Measurements from ENCODE around the gene THSD7A. TPM values are rescaled to one million over a fixed set of nuclear protein-coding genes. Genes with fewer than 3 reads are reported as not detected.

THSD7A gene
- total RNA-seq, 3 donors from 2014 or later (not counting 1 experiment from before 2014, with no cell fraction given): 0.29 to 8.6 TPM; not detected in 1

GRCh38 chr7:11846361-11846955 is 14.5 kb upstream of the THSD7A start:
- Histone ChIP-seq H3K9me3 (ENCODE audit: control insufficient read depth, insufficient read depth, low read length) (no peaks in the 10 kb centered on the region), H3K27me3 (ENCODE audit: control insufficient read depth, insufficient read depth, low read length) (no peaks in the 10 kb centered on the region), H3K4me3 (ENCODE audit: low read length) (no peak overlapping the region), H3K36me3 (ENCODE audit: control insufficient read depth, insufficient read depth, low read length) (no peaks in the 10 kb centered on the region), H3K4me1 (ENCODE audit: control insufficient read depth, insufficient read depth, low read length) (no peaks in the 10 kb centered on the region), H3K27ac (ENCODE audit: low read length) (no peak overlapping the region)
- intact Hi-C loops (cut with micrococcal nuclease): no loop called here
- Mint-ChIP-seq H3K36me3 (no peaks in the 10 kb centered on the region), H3K4me3 (no peak overlapping the region), H3K27me3 (ENCODE audit: low read depth in 2 of 2) (no peaks in the 10 kb centered on the region), H3K27ac (no peak overlapping the region), H3K9me3 (peaks cover 2 to 10% of the 10 kb centered on the region in 2 donors), H3K4me1 (no peaks in the 10 kb centered on the region)
- WGBS (ENCODE audit: insufficient coverage): 80% methylated on average over 5 of the region's 5 CpGs
- TF ChIP-seq CTCF (IDR thresholded peaks at IDR 0.05): no peak
- DNase-seq: no peak
- no peak for ATAC-seq

GRCh38 chr7:11843113-11843765 is 11.2 kb upstream of the THSD7A start:
- WGBS (ENCODE audit: insufficient coverage): no CpG with 5 or more reads among the region's 1 CpG
- H3K9me3 ChIP-seq (ENCODE audit: control insufficient read depth, insufficient read depth, low read length): no peaks in the 10 kb centered on the region
- no peaks in the 10 kb centered on the region for H3K36me3 Mint-ChIP-seq

GRCh38 chr7:11841657-11842056 is 9.7 kb upstream of the THSD7A start:
- H3K27me3 Mint-ChIP-seq (ENCODE audit: low read depth in 2 of 2): no peaks in the 10 kb centered on the region
- H3K36me3 Mint-ChIP-seq: no peaks in the 10 kb centered on the region
- H3K9me3 Mint-ChIP-seq: peaks cover 4 to 10% of the 10 kb centered on the region in 2 donors

More at GRCh38 chr7:11843113-11843765, 11.2 kb upstream of the THSD7A start:
- no peak overlapping the region for H3K27ac ChIP-seq (ENCODE audit: low read length)
- peaks cover 4 to 10% of the 10 kb centered on the region in 2 donors for H3K9me3 Mint-ChIP-seq
- no peaks in the 10 kb centered on the region for H3K36me3 ChIP-seq (ENCODE audit: control insufficient read depth, insufficient read depth, low read length)
- H3K27ac Mint-ChIP-seq: no peak overlapping the region
- no peaks in the 10 kb centered on the region for H3K4me1 Mint-ChIP-seq
- ATAC-seq (no peak), DNase-seq (no peak)
- H3K27me3 Mint-ChIP-seq (ENCODE audit: low read depth in 2 of 2): no peaks in the 10 kb centered on the region
- H3K27me3 ChIP-seq (ENCODE audit: control insufficient read depth, insufficient read depth, low read length): no peaks in the 10 kb centered on the region
- intact Hi-C loops (cut with micrococcal nuclease): no loop called here
- no peak overlapping the region for H3K4me3 ChIP-seq (ENCODE audit: low read length)
- TF ChIP-seq CTCF (IDR thresholded peaks at IDR 0.05): no peak
- no peaks in the 10 kb centered on the region for H3K4me1 ChIP-seq (ENCODE audit: control insufficient read depth, insufficient read depth, low read length)
- no peak overlapping the region for H3K4me3 Mint-ChIP-seq

More at GRCh38 chr7:11841657-11842056, 9.7 kb upstream of the THSD7A start:
- H3K4me1 Mint-ChIP-seq: no peaks in the 10 kb centered on the region
- H3K4me3 Mint-ChIP-seq: no peak overlapping the region
- no peak for DNase-seq
- H3K36me3 ChIP-seq (ENCODE audit: control insufficient read depth, insufficient read depth, low read length): no peaks in the 10 kb centered on the region
- H3K27ac ChIP-seq (ENCODE audit: low read length): no peak overlapping the region
- TF ChIP-seq CTCF (IDR thresholded peaks at IDR 0.05): no peak
- H3K9me3 ChIP-seq (ENCODE audit: control insufficient read depth, insufficient read depth, low read length): no peaks in the 10 kb centered on the region
- no peaks in the 10 kb centered on the region for H3K27me3 ChIP-seq (ENCODE audit: control insufficient read depth, insufficient read depth, low read length)
- no peak overlapping the region for H3K4me3 ChIP-seq (ENCODE audit: low read length)
- ATAC-seq: no peak
- H3K27ac Mint-ChIP-seq: no peak overlapping the region
- no peaks in the 10 kb centered on the region for H3K4me1 ChIP-seq (ENCODE audit: control insufficient read depth, insufficient read depth, low read length)
- intact Hi-C loops (cut with micrococcal nuclease): no loop called here

All from natural killer cell (primary cell).